K562 (cell line): ENCODE measurements around the gene RFC5. TPM values are rescaled to one million over a fixed set of nuclear protein-coding genes. Genes with fewer than 3 reads are reported as not detected.
"Not testable (repeated sequence)": the region's sequence is repeated elsewhere in the genome, so short reads cannot be mapped to it uniquely, and the experiment has no call there.

ENCODE experiments used
- ATAC-seq: fragments of 200-7000 bp; cut with Tn5 transposase; 3 replicates; pipeline ENCODE4 v1.9.1; 2020; ENCODE audit warnings: moderate library complexity
- BruUV-seq: library from RNA; stranded (reverse); fragments of 400-500 nt; replicated peaks from 2 replicates; lab custom pipeline; 2021; lab: Mats Ljungman, UMichigan
- CTCF ChIA-PET: fragments of 300-600 bp; formaldehyde crosslinking; extraction: SDS; loops from one replicate; lab custom pipeline; 2021; ENCODE audit warnings: low intra/inter-chr PET ratio; lab: Yijun Ruan, JAX
- POLR2A ChIA-PET: fragments of 300-600, 350-650 bp; sonication (Branson Sonifier 250); formaldehyde crosslinking; extraction: SDS; loops from one replicate; lab custom pipeline; 2021; ENCODE audit warnings: antibody characterized with exemption, inconsistent platforms; lab: Yijun Ruan, JAX
- DNase-seq, 4 experiments: peaks; one replicate each; pipeline versions ENCODE4 v3.0.0 to v3.0.0-alpha.2; 2011 to 2018; ENCODE audit warnings: low spot score in 3 of 4, mixed read lengths in 3 of 4; ENCODE audit errors: extremely low read depth in 1 of 4
- FAIRE-seq: peaks from 2 replicates; lab custom pipeline; 2011; peaks lifted over from hg19 to GRCh38; lab: Jason Lieb, UNC
- H2AFZ ChIP-seq: 2 replicates; pipeline ENCODE4 v1.6.0; 2011; ENCODE audit warnings: low read depth, low read length, control low read depth, inconsistent platforms
- H3K27ac ChIP-seq: fragments of 200-600 bp; 3 replicates; pipeline ENCODE4 v1.8.0; 2011; ENCODE audit warnings: low read depth, mild to moderate bottlenecking, control low read depth, inconsistent platforms, low read length, moderate library complexity, mixed read lengths; ENCODE audit errors: extremely low read depth
- H3K27me3 ChIP-seq, 2 experiments: fragments of 300-600 bp in 1 of 2; 2 replicates in 1 of 2; 3 replicates in 1 of 2; pipeline versions ENCODE4 v1.6.0 to v1.8.0; 2011; ENCODE audit warnings: inconsistent platforms in 2 of 2, low read length in 2 of 2, mild to moderate bottlenecking in 1 of 2, mixed read lengths in 1 of 2, moderate library complexity in 1 of 2; ENCODE audit not compliant: control insufficient read depth in 2 of 2, insufficient read depth in 2 of 2
- H3K36me3 ChIP-seq: fragments of 300-600 bp; 3 replicates; pipeline ENCODE4 v1.8.0; 2011; ENCODE audit warnings: mild to moderate bottlenecking, low read length, inconsistent platforms; ENCODE audit not compliant: control insufficient read depth, insufficient read depth
- H3K4me1 ChIP-seq, 2 experiments: fragments of 200-600 bp in 1 of 2; replicated peaks in 1 of 2; 2 replicates in 1 of 2; 3 replicates in 1 of 2; pipeline versions ENCODE4 v1.5.1 to v1.8.0; 2011; ENCODE audit warnings: inconsistent platforms in 2 of 2, low read length in 2 of 2, mild to moderate bottlenecking in 1 of 2, mixed read lengths in 1 of 2, moderate library complexity in 1 of 2; ENCODE audit not compliant: control insufficient read depth in 2 of 2, insufficient read depth in 2 of 2
- H3K4me2 ChIP-seq: 2 replicates; pipeline ENCODE4 v1.6.1; 2011; ENCODE audit warnings: low read length, control low read depth, inconsistent platforms, mixed read lengths; ENCODE audit not compliant: insufficient read depth
- H3K4me3 ChIP-seq: fragments of 200-600 bp; sonication (generic), shearing (Covaris generic); 2 replicates; pipeline ENCODE4 v1.5.1; 2016; ENCODE audit warnings: control low read depth, inconsistent platforms
- H3K79me2 ChIP-seq: fragments of 200-600 bp; 3 replicates; pipeline ENCODE4 v1.8.0; 2011; ENCODE audit warnings: low read length, inconsistent platforms; ENCODE audit not compliant: control insufficient read depth, insufficient read depth
- H3K9ac ChIP-seq, 2 experiments: 2 replicates each; pipeline versions ENCODE4 v1.6.0 to v1.6.1; 2011; ENCODE audit warnings: low read depth in 2 of 2, low read length in 2 of 2, control low read depth in 1 of 2, inconsistent platforms in 1 of 2, mild to moderate bottlenecking in 1 of 2, mixed read lengths in 1 of 2; ENCODE audit not compliant: insufficient read depth in 1 of 2
- H3K9me1 ChIP-seq: one replicate; pipeline ENCODE4 v1.6.0; 2011; ENCODE audit warnings: inconsistent platforms, mild to moderate bottlenecking, low read length, moderate library complexity; ENCODE audit not compliant: control insufficient read depth, insufficient read depth
- H3K9me3 ChIP-seq: replicated peaks from 2 replicates; pipeline ENCODE4 v1.5.1; 2011; ENCODE audit warnings: low read depth, low read length, inconsistent platforms; ENCODE audit not compliant: control insufficient read depth, insufficient read depth
- H4K20me1 ChIP-seq: replicated peaks from 2 replicates; pipeline ENCODE4 v1.6.1; 2011; ENCODE audit warnings: low read length, inconsistent platforms, mixed read lengths; ENCODE audit not compliant: control insufficient read depth, insufficient read depth
- BCOR ChIP-seq: fragments of 450-650 bp; IDR thresholded peaks from 2 replicates; pipeline ENCODE4 v1.6.1; 2016
- KDM1A ChIP-seq, 2 experiments: fragments of 450-650 bp; IDR thresholded peaks; 2 replicates each; pipeline ENCODE4 v1.6.1; 2016; ENCODE audit warnings: mild to moderate bottlenecking in 2 of 2
- RBM25 ChIP-seq: fragments of 200-400 bp; formaldehyde crosslinking; IDR thresholded peaks from 2 replicates; pipeline ENCODE4 v1.6.1; 2018; ENCODE audit warnings: low read length, low read depth, moderate library complexity; ENCODE audit not compliant: severe bottlenecking
- ZNF431 ChIP-seq: sonication (generic); formaldehyde crosslinking; IDR thresholded peaks from 2 replicates; pipeline ENCODE4 v1.8.0; 2022; ENCODE audit warnings: mild to moderate bottlenecking, missing genetic modification reagents
- WGBS: fragments of 100-300 bp; shearing (Covaris generic); methylation state at CpG from one replicate; pipeline ENCODE4 v1.1.6; 2016; ENCODE audit warnings: low coverage, mixed read lengths; ENCODE audit not compliant: insufficient coverage; ENCODE audit errors: missing lambda C conversion rate; 5-methylcytosine and 5-hydroxymethylcytosine counted together
- in situ Hi-C: fragments of 300-500 bp; cut with MboI; formaldehyde crosslinking; loops from 4 replicates; pipeline ENCODE4 v1.15.0; 2018; ENCODE audit warnings: inconsistent platforms, mixed read lengths
- intact Hi-C: fragments of 100-400 bp; cut with micrococcal nuclease; formaldehyde crosslinking; loops from 2 replicates; pipeline ENCODE4 v1.14.2; 2022
- polyA plus RNA-seq, 8 experiments: library from polyadenylated mRNA; depleted of rRNA in 4 of 8; stranded (reverse) in 5 of 8; unstranded in 3 of 8; fragments of >200 nt; fragmentation: Nextera tagmentation in 2 of 8; fragmentation: Illumina TruSeq in 1 of 8; extraction: Ambion mirVana in 2 of 8; extraction: Trizol in 1 of 8; gene quantifications; 2 replicates each; pipeline versions ENCODE4 v1.2.1 to v1.2.3, GENCODE V29; 2011 to 2014; ENCODE audit warnings: inconsistent platforms in 1 of 8, missing spikeins in 1 of 8
- total RNA-seq, 7 experiments: library from RNA; depleted of rRNA in 6 of 7; stranded (reverse); fragments of >200 nt in 6 of 7; fragmentation: Illumina TruSeq in 2 of 7; extraction: Trizol in 2 of 7; gene quantifications; 2 replicates each; pipeline versions ENCODE4 v1.2.1 to v1.2.3, GENCODE V29; 2011 to 2021; ENCODE audit warnings: low replicate concordance in 1 of 7
- TF ChIP-seq, protein P1 (sequence below): fragments of 250-450 bp; sonication (Bioruptor Pico); IDR thresholded peaks from 2 replicates; pipeline ENCODE4 v1.5.0; 2022; ENCODE audit warnings: mild to moderate bottlenecking

RFC5 gene
- total and polyA plus RNA-seq, 9 of the 15 experiments (the other 6 are each of a cell fraction or from before 2014, with no cell fraction given): 61.8 to 189 (median 92.9) TPM

DNA sequence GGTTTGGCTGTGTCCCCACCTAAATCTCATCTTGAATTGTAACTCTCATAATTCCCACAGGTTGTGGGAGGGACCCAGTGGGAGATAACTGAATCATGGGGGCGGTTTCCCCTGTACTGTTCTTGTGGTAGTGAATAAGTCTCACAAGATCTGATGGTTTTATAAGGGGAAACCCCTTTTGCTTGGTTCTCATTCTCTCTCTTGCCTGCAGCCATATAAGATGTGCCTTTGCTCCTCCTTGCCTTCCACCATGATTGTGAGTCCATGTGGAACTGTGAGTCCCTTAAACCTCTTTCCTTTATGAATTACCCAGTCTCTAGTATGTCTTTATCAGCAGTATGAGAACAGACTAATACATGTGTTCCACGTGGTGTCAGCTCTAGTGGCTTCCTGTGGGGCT is 16.7 kb upstream of the RFC5 start:
- in situ Hi-C loops, H3K9me1 ChIP-seq, H3K9ac ChIP-seq, H3K36me3 ChIP-seq, intact Hi-C loops, FAIRE-seq, H3K4me1 ChIP-seq, H4K20me1 ChIP-seq, ATAC-seq, CTCF ChIA-PET, BruUV-seq, H3K4me2 ChIP-seq, H3K9me3 ChIP-seq, H3K27ac ChIP-seq, H3K4me3 ChIP-seq, H3K27me3 ChIP-seq, H3K79me2 ChIP-seq, DNase-seq: not testable (repeated sequence)
- POLR2A ChIA-PET: interaction anchor here (1.1 kb wide), 1 partner anchor 14 kb away, joined by 3 read pairs; no protein-coding TSS in a partner anchor
- H2AFZ ChIP-seq: peak overlapping the region; percentile 66; the same call in 1 of the 2 replicates
- WGBS: 0% methylated on average over 2 of the region's 2 CpGs
- TF ChIP-seq ZNF431 (CRISPR knock-in tag): peak; percentile 90

DNA sequence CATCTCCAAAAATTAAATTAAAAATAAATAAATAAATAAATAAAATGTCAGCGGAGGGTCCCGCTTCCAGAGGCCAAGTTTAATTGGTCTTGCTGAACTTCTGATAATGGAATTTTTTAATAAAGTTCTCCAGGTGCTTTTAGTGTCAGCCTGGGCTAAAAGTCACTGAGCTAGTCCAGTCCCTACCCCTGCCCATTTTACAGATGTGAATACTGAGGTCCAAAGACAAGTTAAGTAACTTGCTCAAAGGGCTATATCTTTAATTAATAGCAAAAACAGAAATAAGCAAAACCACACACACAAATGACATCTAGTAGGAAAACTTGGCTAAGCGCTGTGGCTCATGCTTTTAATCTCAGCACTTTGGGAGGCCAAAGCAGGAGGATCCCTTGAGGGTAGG is 5.6 kb upstream of the RFC5 start:
- Histone ChIP-seq H3K9ac (no peak overlapping the region), H3K9me3 (no peaks in the 10 kb centered on the region), H2AFZ (no peak overlapping the region), H3K9me1 (no peaks in the 10 kb centered on the region), H3K4me3 (no peak overlapping the region), H3K4me2 (no peak overlapping the region), H3K27ac (no peak overlapping the region), H3K36me3 (no peaks in the 10 kb centered on the region), H4K20me1 (no peaks in the 10 kb centered on the region), H3K27me3 (peaks cover 4 to 14% of the 10 kb centered on the region in 2 experiments; a peak in 4 of 5 replicates), H3K79me2 (no peaks in the 10 kb centered on the region), H3K4me1 (peaks cover 6 to 12% of the 10 kb centered on the region in 2 experiments; a peak in 3 of 5 replicates)
- no TSS peak for BruUV-seq
- CTCF ChIA-PET: no interaction called here
- POLR2A ChIA-PET: interaction anchor here (0.6 kb wide), 1 partner anchor 812 kb away, joined by 3 read pairs; no protein-coding TSS in a partner anchor
- intact Hi-C loops: no loop called here
- ATAC-seq: no peak
- FAIRE-seq: no peak
- TF ChIP-seq, protein P1, sequence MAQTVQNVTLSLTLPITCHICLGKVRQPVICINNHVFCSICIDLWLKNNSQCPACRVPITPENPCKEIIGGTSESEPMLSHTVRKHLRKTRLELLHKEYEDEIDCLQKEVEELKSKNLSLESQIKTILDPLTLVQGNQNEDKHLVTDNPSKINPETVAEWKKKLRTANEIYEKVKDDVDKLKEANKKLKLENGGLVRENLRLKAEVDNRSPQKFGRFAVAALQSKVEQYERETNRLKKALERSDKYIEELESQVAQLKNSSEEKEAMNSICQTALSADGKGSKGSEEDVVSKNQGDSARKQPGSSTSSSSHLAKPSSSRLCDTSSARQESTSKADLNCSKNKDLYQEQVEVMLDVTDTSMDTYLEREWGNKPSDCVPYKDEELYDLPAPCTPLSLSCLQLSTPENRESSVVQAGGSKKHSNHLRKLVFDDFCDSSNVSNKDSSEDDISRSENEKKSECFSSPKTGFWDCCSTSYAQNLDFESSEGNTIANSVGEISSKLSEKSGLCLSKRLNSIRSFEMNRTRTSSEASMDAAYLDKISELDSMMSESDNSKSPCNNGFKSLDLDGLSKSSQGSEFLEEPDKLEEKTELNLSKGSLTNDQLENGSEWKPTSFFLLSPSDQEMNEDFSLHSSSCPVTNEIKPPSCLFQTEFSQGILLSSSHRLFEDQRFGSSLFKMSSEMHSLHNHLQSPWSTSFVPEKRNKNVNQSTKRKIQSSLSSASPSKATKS (CRISPR knock-in tag): no peak
- TF ChIP-seq KDM1A (IDR thresholded peaks at IDR 0.05) (peak; percentile 16 to 62; a peak in 2 of 4 replicates), BCOR (peak; percentile 66), RBM25 (peak; percentile 91)
- DNase-seq: no peak
- 91% methylated on average over 3 of the region's 3 CpGs for WGBS
- in situ Hi-C loops: no loop called here
